Stomach (tissue), 9 donors: ENCODE measurements around the gene SELENOO. TPM values are rescaled to one million over a fixed set of nuclear protein-coding genes. Genes with fewer than 3 reads are reported as not detected.
A peak's percentile ranks its signal among the peaks of the same experiment; 100 is the strongest.

Source experiments
- DNase-seq, 2 donors: peaks; one replicate each; pipeline versions ENCODE4 v3.0.0 to v3.0.0-alpha.2; 2013 to 2019
- H3K27ac ChIP-seq, 5 donors: fragments of 200-600 bp in 4 of 5; sonication (generic) in 4 of 5; one replicate each; pipeline ENCODE4 v1.5.1; 2013 to 2019; ENCODE audit warnings: mild to moderate bottlenecking in 1 of 5, moderate library complexity in 1 of 5
- H3K27me3 ChIP-seq, 3 donors: fragments of 200-600 bp; sonication (generic); one replicate each; pipeline ENCODE4 v1.5.1; 2017 to 2019; ENCODE audit warnings: mixed run types in 1 of 3
- H3K36me3 ChIP-seq, 4 donors: fragments of 200-600 bp; sonication (generic); 1 replicate in 3 of 4; 2 replicates in 1 of 4; pipeline ENCODE4 v1.5.1; 2016 to 2019
- H3K4me1 ChIP-seq, 4 donors: fragments of 200-600 bp; sonication (generic); one replicate each; pipeline ENCODE4 v1.5.1; 2016 to 2019
- H3K4me3 ChIP-seq, 4 donors: fragments of 200-600 bp; sonication (generic) in 3 of 4; one replicate each; pipeline ENCODE4 v1.5.1; 2016 to 2019; ENCODE audit warnings: mild to moderate bottlenecking in 1 of 4
- H3K9me3 ChIP-seq, 4 donors: fragments of 200-600 bp; sonication (generic); one replicate each; pipeline ENCODE4 v1.5.1; 2016 to 2019
- CTCF ChIP-seq, 7 experiments: fragments of 450-650 bp in 4 of 7; fragments of 200-600 bp in 3 of 7; sonication (generic) in 3 of 7; IDR thresholded peaks; one replicate each; pipeline ENCODE4 v1.5.1; 2016 to 2019; ENCODE audit warnings: antibody characterized with exemption in 7 of 7, control low read depth in 2 of 7, mild to moderate bottlenecking in 1 of 7
- EP300 ChIP-seq: sonication (generic); formaldehyde crosslinking; IDR thresholded peaks from one replicate; pipeline ENCODE4 v1.6.1; 2017; ENCODE audit warnings: antibody characterized with exemption
- POLR2A ChIP-seq, 4 donors: fragments of 450-650 bp; IDR thresholded peaks; one replicate each; pipeline ENCODE4 v1.6.1; 2016; ENCODE audit warnings: antibody characterized with exemption in 4 of 4, control low read depth in 2 of 4, mild to moderate bottlenecking in 1 of 4, moderate library complexity in 1 of 4
- POLR2AphosphoS5 ChIP-seq, 3 donors: sonication (generic); formaldehyde crosslinking; IDR thresholded peaks; one replicate each; pipeline ENCODE4 v1.6.1; 2016; ENCODE audit warnings: antibody characterized with exemption in 3 of 3
- WGBS, 5 donors: extraction: QIAGEN DNeasy Blood & Tissue Kit in 3 of 5; methylation state at CpG; one replicate each; pipeline versions ENCODE4 v1.1.5 to v1.1.7; 2013 to 2018; 5-methylcytosine and 5-hydroxymethylcytosine counted together
- intact Hi-C: fragments of 100-400 bp; cut with DNase I; formaldehyde crosslinking; loops from one replicate; pipeline ENCODE4 v1.15.1; 2023; ENCODE audit warnings: low total_unique reads
- polyA plus RNA-seq, 3 donors: library from polyadenylated mRNA; stranded (reverse); fragments of 200-250 nt; gene quantifications; one replicate each; pipeline ENCODE4 v1.2.3, GENCODE V29; 2013
- total RNA-seq, 5 donors: library from RNA; depleted of rRNA; stranded (reverse); fragments of >200 nt; gene quantifications; one replicate each; pipeline versions ENCODE4 v1.1.0 to v1.2.3, GENCODE V29; 2014 to 2016
- donor health status: healthy with polysubstance abuse.
- donor health status: Bipolar disorder and iron deficiency.
- donor health status: healthy.

SELENOO gene
- total and polyA plus RNA-seq, 8 donors = 10.1 to 185 (median 35.3) TPM

GRCh38 chr22:50261615-50262459 lies 61.0 kb downstream of the SELENOO start, which contains the start of gene MAPK12:
Gene MAPK12, minus strand, starts transcription at chr22:50261683. Its CDS starts 174 bp downstream, at chr22:50261509.
- TF ChIP-seq EP300 (no peak), POLR2AphosphoS5 (IDR thresholded peaks at IDR 0.05) (no peak)
- peak in 1 of 2 donors; percentile 70 for DNase-seq
- H3K27ac ChIP-seq = peak within 1 kb of the TSS; percentile 12 to 71 (median 53)
- H3K36me3 ChIP-seq = no peaks in the 10 kb centered on the region
- no peaks in the 10 kb centered on the region for H3K9me3 ChIP-seq
- peak within 1 kb of the TSS; percentile 48 to 56 (median 52) for H3K4me3 ChIP-seq
- WGBS, 5 donors = 4 to 18% (median 8%) methylated on average over 7 to 59 of the region's 61 CpGs
- intact Hi-C loops = no loop called here
- peaks cover 15 to 60% (median 55%) of the 10 kb centered on the region in 4 donors for H3K4me1 ChIP-seq
- peaks cover 0 to 62% (median 21%) of the 10 kb centered on the region in 3 donors for H3K27me3 ChIP-seq

DNA sequence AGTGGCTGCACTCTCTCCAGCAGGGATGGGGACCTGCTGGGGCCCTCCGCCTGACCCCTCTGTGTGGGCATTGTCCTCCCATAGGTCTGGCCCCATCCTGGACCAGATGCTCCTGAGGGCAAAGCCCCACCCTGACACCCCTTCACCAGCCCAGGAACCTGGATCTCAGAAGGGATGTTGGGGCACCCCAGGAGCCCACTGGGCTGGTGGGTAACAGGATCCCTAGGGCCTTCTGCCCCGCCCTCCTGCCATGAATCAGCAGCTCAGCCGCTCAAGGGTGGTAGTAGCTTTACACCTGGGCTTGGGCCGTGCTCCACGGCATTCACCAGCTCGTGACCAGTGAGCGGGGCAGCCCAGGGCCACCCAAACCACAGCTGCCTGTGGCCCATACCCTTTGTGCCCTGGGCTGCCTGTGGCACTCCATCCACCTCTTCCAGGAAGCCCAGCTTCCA lies 61.7 kb downstream of the SELENOO start:
- TF ChIP-seq POLR2A (IDR thresholded peaks at IDR 0.05) (no peak), EP300 (no peak), POLR2AphosphoS5 (IDR thresholded peaks at IDR 0.05) (no peak), CTCF (IDR thresholded peaks at IDR 0.05) (no peak)
- Histone ChIP-seq H3K4me3 (no peak overlapping the region), H3K36me3 (no peaks in the 10 kb centered on the region), H3K27ac (no peak overlapping the region), H3K27me3 (peaks cover 0 to 61% (median 21%) of the 10 kb centered on the region in 3 donors), H3K9me3 (no peaks in the 10 kb centered on the region), H3K4me1 (peaks cover 19 to 60% (median 56%) of the 10 kb centered on the region in 4 donors)
- WGBS, 5 donors = 50 to 80% (median 60%) methylated on average over 5 to 7 of the region's 7 CpGs
- DNase-seq = no peak
- intact Hi-C loops = no loop called here

- 59 to 73% (median 67%) methylated on average over 8 to 9 of the region's 9 CpGs for WGBS, 5 donors
- H3K27me3 ChIP-seq = peaks cover 0 to 55% (median 21%) of the 10 kb centered on the region in 3 donors
- peaks cover 25 to 61% (median 56%) of the 10 kb centered on the region in 4 donors for H3K4me1 ChIP-seq
- DNase-seq = no peak
- no peak for TF ChIP-seq EP300
- TF ChIP-seq CTCF (IDR thresholded peaks at IDR 0.05) = no peak
- TF ChIP-seq POLR2A (IDR thresholded peaks at IDR 0.05) = no peak
- TF ChIP-seq POLR2AphosphoS5 (IDR thresholded peaks at IDR 0.05) = no peak
- no peaks in the 10 kb centered on the region for H3K9me3 ChIP-seq
- H3K36me3 ChIP-seq = no peaks in the 10 kb centered on the region
- no peak overlapping the region for H3K4me3 ChIP-seq
- intact Hi-C loops = no loop called here
- H3K27ac ChIP-seq = no peak overlapping the region
Measured at GRCh38 chr22:50262973-50263617, 62.3 kb downstream of the SELENOO start.

DNA sequence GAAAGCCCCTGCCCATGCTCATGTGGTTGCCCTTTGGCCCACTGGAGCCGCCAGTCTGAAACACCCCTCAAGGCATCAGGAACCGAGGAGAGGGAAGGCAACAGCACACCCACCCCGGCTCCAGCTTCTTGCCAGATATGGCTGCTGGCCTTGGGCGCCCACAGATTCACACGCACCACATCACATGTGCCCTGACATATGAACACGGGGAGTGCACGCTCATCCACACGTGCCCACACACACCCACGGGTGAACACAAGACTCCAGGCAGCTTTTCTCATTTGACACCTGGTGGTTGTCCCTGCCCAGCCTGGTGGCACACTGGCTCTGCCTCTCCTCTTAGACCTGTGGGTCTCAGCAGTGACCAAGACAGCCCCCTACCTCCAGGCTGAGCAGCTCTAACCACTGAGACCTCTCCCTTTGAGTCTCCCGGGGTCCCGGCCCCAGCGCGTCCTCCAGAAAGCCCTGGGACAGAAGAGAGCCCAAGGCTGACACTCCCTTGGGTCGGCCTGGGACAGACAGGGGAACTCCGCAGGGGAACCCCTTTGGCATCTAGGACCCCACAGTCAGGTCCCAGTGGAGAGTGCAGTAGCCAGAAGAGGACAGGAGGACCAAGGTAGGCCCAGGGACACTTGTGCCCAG lies 63.4 kb downstream of the SELENOO start:
- intact Hi-C loops = no loop called here
- no peak for DNase-seq

More for the DNA sequence above, 63.4 kb downstream of the SELENOO start:
- H3K27me3 ChIP-seq = peaks cover 0 to 47% (median 21%) of the 10 kb centered on the region in 3 donors
- peaks cover 36 to 61% (median 58%) of the 10 kb centered on the region in 4 donors for H3K4me1 ChIP-seq
- no peaks in the 10 kb centered on the region for H3K36me3 ChIP-seq
- H3K9me3 ChIP-seq = no peaks in the 10 kb centered on the region
- H3K4me3 ChIP-seq = no peak overlapping the region
- WGBS, 5 donors = 87 to 98% (median 88%) methylated on average over 6 to 15 of the region's 15 CpGs
- H3K27ac ChIP-seq = no peak overlapping the region
- TF ChIP-seq POLR2A (IDR thresholded peaks at IDR 0.05) (no peak), CTCF (IDR thresholded peaks at IDR 0.05) (no peak), EP300 (no peak), POLR2AphosphoS5 (IDR thresholded peaks at IDR 0.05) (no peak)
